HG03159 (cell line): ENCODE measurements around the gene ZBTB8OS.

Source experiments
- ATAC-seq: cut with Tn5 transposase; IDR thresholded peaks from one replicate; pipeline ENCODE4 v1.9.1; 2021; ENCODE audit warnings: mild to moderate bottlenecking, moderate library complexity; ENCODE audit not compliant: unreplicated experiment

ZBTB8OS gene

GRCh38 chr1:32612189-32612881, 38.0 kb downstream of the ZBTB8OS start:
- ATAC-seq = peak; percentile 73

- no peak for ATAC-seq
Measured at GRCh38 chr1:32611859-32612188, 38.5 kb downstream of the ZBTB8OS start.

- no peak for ATAC-seq
Measured at GRCh38 chr1:32609180-32609579, 41.2 kb downstream of the ZBTB8OS start.

GRCh38 chr1:32606565-32607371, 43.6 kb downstream of the ZBTB8OS start:
- ATAC-seq = no peak

GRCh38 chr1:32605711-32606424, 44.5 kb downstream of the ZBTB8OS start:
- ATAC-seq = no peak

- ATAC-seq = no peak
Measured at GRCh38 chr1:32600034-32600433, 50.3 kb downstream of the ZBTB8OS start.

GRCh38 chr1:32592943-32593342, 57.4 kb downstream of the ZBTB8OS start:
- ATAC-seq = no peak

- no peak for ATAC-seq
Measured at GRCh38 chr1:32580348-32581017, 69.9 kb downstream of the ZBTB8OS start.
